ENCODE measurements around the gene KRTAP10-8.
"Not testable (repeated sequence)": the region's sequence is repeated elsewhere in the genome, so short reads cannot be mapped to it uniquely, and the experiment has no call there.

The KRTAP10-8 gene

DNA sequence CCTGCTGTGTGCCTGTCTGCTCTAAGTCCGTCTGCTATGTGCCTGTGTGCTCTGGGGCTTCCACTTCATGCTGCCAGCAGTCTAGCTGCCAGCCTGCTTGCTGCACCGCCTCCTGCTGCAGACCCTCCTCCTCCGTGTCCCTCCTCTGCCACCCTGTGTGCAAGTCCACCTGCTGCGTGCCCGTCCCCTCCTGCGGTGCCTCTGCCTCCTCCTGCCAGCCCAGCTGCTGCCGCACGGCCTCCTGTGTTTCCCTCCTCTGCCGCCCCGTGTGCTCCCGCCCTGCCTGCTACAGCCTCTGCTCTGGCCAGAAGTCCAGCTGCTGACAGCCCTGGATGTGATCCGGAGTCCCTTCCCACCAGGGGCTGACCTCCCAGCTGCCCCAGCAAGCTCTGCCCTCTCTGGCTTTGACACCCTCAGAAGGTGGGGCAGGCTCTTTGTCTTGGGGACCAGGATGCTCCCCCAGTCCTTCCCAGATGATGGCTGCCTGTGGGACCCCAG is 26.0 kb downstream of the KRTAP10-8 start:
- not testable (repeated sequence) for H3K4me3 ChIP-seq

GRCh38 chr21:44638506-44639330 is 26.8 kb downstream of the KRTAP10-8 start:
- not testable (repeated sequence) for H3K4me3 ChIP-seq, H3K27ac ChIP-seq

More for the DNA sequence above, 26.0 kb downstream of the KRTAP10-8 start:
- not testable (repeated sequence) for H3K27ac ChIP-seq

DNA sequence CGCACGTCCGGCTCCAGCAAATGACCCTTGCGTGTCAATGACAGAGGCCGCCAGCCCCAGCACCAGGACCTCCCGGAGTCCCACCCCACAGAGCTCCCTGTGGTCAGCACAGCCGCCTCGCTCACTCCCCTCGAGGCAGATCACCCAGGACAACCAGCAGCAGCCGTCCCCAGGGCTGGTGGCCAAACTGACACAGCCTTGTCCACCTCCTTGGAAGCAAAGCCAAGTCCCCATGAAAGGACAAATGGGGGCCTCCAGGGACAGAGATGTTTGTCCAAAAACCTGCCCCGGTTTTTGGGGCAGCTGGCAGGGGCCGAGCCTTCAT is 27.4 kb downstream of the KRTAP10-8 start:
- H3K4me3 ChIP-seq, result no peak overlapping the region
- no peak overlapping the region for H3K27ac ChIP-seq

DNA sequence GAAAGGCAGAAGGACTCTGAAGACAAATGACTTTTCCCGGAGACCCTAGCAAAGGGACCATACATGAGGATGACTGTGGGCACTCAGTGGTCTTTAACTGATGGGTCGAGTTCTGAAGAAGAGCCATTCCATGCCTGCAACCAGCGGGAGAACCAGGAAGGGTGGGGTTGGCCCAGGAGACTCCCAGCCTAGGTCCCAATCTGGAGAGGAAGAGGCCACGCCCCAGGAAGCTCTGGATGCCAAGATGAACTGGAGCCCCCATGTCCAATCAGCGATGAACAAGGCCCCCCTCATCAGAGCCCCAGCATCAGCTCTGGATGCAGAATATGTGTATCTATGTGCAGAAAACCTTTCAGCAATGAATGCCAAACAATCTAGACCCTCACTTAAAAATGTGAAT is 28.9 kb downstream of the KRTAP10-8 start:
- no peak overlapping the region for H3K4me3 ChIP-seq

GRCh38 chr21:44643741-44644310 is 31.9 kb downstream of the KRTAP10-8 start:
- H3K27ac ChIP-seq, result no peak overlapping the region
- no peak overlapping the region for H3K4me3 ChIP-seq

More for the DNA sequence above, 28.9 kb downstream of the KRTAP10-8 start:
- no peak overlapping the region for H3K27ac ChIP-seq

- H3K4me3 ChIP-seq, result no peak overlapping the region
- no peak overlapping the region for H3K27ac ChIP-seq
Observed at GRCh38 chr21:44644878-44645277, 33.0 kb downstream of the KRTAP10-8 start.

- H3K4me3 ChIP-seq, H3K27ac ChIP-seq: not testable (repeated sequence)
Observed at GRCh38 chr21:44646366-44647221, 34.7 kb downstream of the KRTAP10-8 start, which contains the start of gene KRTAP10-11. TSS of gene KRTAP10-11 (plus strand) at chr21:44646414. CDS start at chr21:44646459, 45 bp downstream.

- no peak overlapping the region for H3K27ac ChIP-seq
Observed at GRCh38 chr21:44647222-44647552, 35.3 kb downstream of the KRTAP10-8 start.

DNA sequence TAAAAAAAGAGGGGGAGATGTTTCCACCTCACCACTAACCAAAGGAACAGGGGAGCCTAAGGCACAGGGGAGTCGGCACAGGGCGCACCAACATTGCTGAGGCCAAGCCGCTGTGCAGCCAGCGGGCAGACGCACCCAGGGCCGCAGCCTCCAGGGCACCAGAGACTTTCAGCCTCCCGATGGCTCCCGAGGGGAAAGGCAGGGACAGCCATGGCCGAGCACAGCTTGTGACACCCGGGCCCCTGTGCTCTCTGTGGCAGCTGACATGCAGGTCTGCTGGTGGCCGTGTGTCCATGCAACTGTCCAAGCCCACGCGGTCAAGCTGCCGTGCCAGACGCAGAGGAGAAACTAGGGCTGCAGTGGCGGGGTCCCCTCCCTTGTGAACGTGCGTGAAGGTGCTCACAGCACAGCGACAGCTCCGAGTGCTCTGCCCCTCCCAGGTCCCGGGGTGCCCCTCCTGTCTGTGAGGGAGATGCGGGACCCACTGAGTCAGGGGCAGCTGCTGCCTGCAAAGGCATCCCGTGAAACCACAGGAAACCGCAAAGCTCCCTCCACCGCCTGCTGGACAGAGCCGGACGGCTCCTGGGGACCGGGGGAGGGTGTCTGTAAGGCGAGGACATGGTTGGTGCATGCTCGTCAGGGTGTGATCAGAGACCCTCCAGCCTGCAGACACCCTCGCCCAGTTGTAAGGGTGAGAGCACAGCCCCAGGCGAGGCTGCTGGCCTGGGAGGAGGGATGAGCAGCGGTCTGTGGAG is 36.9 kb downstream of the KRTAP10-8 start:
- Histone ChIP-seq H3K4me3 (no peak overlapping the region), H3K27ac (no peak overlapping the region)

More at GRCh38 chr21:44647222-44647552, 35.3 kb downstream of the KRTAP10-8 start:
- no peak overlapping the region for H3K4me3 ChIP-seq

GRCh38 chr21:44649521-44650100 is 37.7 kb downstream of the KRTAP10-8 start:
- Histone ChIP-seq H3K4me3 (no peak overlapping the region), H3K27ac (no peak overlapping the region)

DNA sequence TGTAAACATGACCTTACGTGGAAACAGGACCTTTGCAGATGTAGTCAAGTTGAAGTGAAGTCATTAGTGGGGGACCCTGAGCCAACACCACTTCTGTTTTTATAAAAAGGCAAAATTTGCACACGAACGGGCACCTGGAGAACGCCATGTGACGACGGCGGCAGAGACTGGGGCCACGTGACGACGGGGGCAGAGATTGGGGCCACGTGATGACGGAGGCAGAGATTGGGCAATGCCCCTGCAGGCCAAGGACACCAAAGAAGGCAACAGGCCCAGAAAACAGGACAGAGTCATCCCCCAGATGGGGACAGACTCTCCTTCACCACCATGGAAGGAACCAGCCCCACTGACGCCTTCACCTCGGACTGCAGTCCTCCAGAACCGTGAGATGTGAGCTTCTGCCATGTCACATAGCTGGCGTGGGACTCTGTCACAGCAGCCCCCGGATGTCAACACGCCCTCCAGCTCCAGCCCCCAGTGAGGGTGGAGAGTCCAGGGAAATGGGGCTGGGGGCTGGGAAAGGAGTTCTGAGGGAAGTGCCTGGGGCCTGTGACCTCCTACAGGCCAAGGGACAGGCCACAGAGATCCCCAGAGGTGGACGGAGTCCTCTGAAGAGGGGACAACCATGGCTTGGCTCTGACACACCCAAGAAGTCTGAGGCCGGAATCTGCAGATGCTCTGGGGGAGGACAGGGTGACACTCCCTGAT is 38.5 kb downstream of the KRTAP10-8 start:
- Histone ChIP-seq H3K4me3 (no peak overlapping the region), H3K27ac (no peak overlapping the region)

DNA sequence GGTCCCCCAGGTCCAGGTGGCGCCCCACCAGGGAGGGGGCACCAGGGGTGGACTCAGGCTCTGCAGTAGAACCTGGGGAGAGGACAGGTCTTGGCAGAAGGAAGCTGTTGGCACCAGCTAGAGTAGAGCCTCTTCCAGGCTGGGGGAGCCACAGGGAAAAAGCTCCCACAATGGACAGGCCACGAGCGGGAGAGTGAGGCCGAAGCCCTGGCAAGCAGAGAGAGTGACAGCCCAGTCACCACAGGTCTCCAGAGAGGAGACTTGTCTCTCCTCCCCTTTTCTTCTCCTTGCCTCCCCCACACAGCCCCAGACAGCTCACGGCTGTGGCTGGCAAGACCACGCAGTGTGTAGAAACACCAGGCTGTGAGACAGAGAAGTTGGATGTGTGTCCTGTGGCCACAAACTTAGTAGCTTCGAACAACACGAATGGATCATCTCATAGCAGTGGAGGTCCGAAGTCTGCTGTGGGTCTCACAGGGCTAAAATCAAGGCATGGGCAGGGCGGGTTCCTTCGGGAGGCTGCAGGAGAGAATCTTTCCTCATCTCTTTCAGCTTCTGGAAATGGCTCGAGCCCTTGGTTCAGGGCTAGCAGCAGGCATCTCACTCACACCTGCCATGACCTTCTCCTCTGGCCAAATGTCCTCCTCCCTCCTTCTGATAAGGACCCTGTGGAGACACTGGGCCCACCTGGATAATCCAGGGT is 39.2 kb downstream of the KRTAP10-8 start:
- Histone ChIP-seq H3K27ac (no peak overlapping the region), H3K4me3 (no peak overlapping the region)

DNA sequence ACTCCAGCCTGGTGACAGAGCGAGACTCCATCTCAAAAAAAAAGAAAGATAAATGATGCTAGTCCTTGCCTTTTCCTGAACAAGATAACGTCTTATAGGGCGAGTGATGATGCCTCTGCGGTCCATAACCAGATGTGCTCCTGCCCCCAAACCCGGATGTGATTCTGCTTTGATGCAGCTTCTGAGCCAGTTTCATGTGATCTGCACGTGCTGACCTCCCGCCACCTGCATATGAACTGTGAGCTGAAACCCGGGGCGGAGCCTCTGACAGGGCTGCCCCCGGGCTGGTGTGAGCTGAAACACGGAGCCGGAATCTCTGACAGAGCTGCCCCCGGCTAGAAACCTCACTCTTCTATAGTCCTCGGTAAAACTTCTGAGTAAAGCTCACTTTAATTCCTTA is 41.2 kb downstream of the KRTAP10-8 start:
- Histone ChIP-seq H3K27ac (no peak overlapping the region), H3K4me3 (no peak overlapping the region)

- H3K27ac ChIP-seq, result peak overlapping the region in 2 of 21 experiments; percentile 39 to 58
- H3K4me3 ChIP-seq, result no peak overlapping the region
Observed at GRCh38 chr21:44653656-44654575, 42.0 kb downstream of the KRTAP10-8 start.

DNA sequence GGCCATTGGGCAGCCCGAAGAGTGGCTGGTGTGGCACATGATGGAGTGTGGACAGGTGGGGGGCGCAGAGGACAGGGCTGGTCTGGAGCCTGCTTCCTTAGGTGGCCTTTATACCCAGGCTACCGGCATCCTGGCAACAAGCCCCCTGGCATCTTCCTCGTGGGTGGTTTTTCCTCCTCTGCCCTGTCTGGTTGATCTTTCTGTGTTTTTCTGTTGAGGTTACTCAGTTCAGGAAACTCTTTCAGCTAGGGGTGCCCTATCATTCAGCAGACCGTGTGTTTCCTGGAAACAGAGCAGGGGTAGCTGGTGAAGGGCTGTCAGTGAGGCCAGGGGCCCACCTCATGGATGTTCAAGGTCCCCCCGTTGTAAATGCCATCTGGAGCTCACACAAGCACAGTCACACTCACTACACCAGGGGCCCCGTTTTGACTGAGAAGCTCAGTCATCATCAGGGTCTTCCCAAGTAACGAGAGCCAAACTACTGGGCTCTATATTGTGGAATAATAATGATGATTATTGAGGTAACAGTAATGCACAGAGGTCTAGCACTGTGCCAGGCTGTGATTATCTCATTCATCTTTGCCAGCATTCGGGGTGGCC is 42.8 kb downstream of the KRTAP10-8 start, which contains the start of gene KRTAP12-4:
Gene KRTAP12-4, minus strand, starts transcription at position 84 of the 600 bp plus-strand sequence. Its CDS starts 45 bp downstream, at position 39.
- H3K27ac ChIP-seq, result peak within 1 kb of the TSS in 2 of 21 experiments; percentile 39 to 58
- H3K4me3 ChIP-seq, result no peak within 1 kb of the TSS

- peak overlapping the region in 6 of 21 experiments; percentile 18 to 75 (median 55) for H3K27ac ChIP-seq
- no peak overlapping the region for H3K4me3 ChIP-seq
Observed at GRCh38 chr21:44656868-44657267, 45.0 kb downstream of the KRTAP10-8 start.

All from skin epidermis (tissue), 12 donors.